Pons (tissue), 1 donor: ENCODE results near the gene SCYL3.
A peak's percentile ranks its signal among the peaks of the same experiment; 100 is the strongest.
"Not testable (repeated sequence)": the region's sequence is repeated elsewhere in the genome, so short reads cannot be mapped to it uniquely, and the experiment has no call there.

Experiments used
- DNase-seq: peaks from one replicate; pipeline ENCODE4 v3.0.0-alpha.2; 2016; ENCODE audit warnings: low spot score

SCYL3 gene

GRCh38 chr1:169893645-169894423, at the start of gene SCYL3:
TSS of gene SCYL3 (minus strand) at chr1:169893896. CDS start at chr1:169888840, 5,056 bp downstream.
- DNase-seq = peak; percentile 99

GRCh38 chr1:169941982-169942830, 48.5 kb upstream of the SCYL3 start:
- peak; percentile 11 for DNase-seq

- DNase-seq = no peak
Observed at GRCh38 chr1:169933984-169934725, 40.5 kb upstream of the SCYL3 start.

- no peak for DNase-seq
Observed at GRCh38 chr1:169931795-169932231, 38.1 kb upstream of the SCYL3 start.

GRCh38 chr1:169929210-169929526, 35.5 kb upstream of the SCYL3 start:
- no peak for DNase-seq

GRCh38 chr1:169928438-169929209, 34.9 kb upstream of the SCYL3 start:
- DNase-seq = peak; percentile 64

- DNase-seq = no peak
Observed at GRCh38 chr1:169925505-169926482, 32.1 kb upstream of the SCYL3 start.

- no peak for DNase-seq
Observed at GRCh38 chr1:169924829-169925228, 31.1 kb upstream of the SCYL3 start.

- no peak for DNase-seq
Observed at GRCh38 chr1:169924063-169924462, 30.4 kb upstream of the SCYL3 start.

GRCh38 chr1:169921080-169921479, 27.4 kb upstream of the SCYL3 start:
- no peak for DNase-seq

GRCh38 chr1:169918927-169919326, 25.2 kb upstream of the SCYL3 start:
- no peak for DNase-seq

GRCh38 chr1:169918220-169918619, 24.5 kb upstream of the SCYL3 start:
- DNase-seq = not testable (repeated sequence)

GRCh38 chr1:169915150-169915549, 21.5 kb upstream of the SCYL3 start:
- no peak for DNase-seq

- no peak for DNase-seq
Observed at GRCh38 chr1:169914531-169914930, 20.8 kb upstream of the SCYL3 start.

- no peak for DNase-seq
Observed at GRCh38 chr1:169909499-169909898, 15.8 kb upstream of the SCYL3 start.

- no peak for DNase-seq
Observed at GRCh38 chr1:169906938-169907337, 13.2 kb upstream of the SCYL3 start.

- no peak for DNase-seq
Observed at GRCh38 chr1:169904834-169905233, 11.1 kb upstream of the SCYL3 start.

- no peak for DNase-seq
Observed at GRCh38 chr1:169902751-169903150, 9.1 kb upstream of the SCYL3 start.

- DNase-seq = no peak
Observed at GRCh38 chr1:169901115-169901514, 7.4 kb upstream of the SCYL3 start.

- no peak for DNase-seq
Observed at GRCh38 chr1:169900571-169900970, 6.9 kb upstream of the SCYL3 start.
